HepG2 (cell line): Measurements from ENCODE around the gene GPR25. TPM values are rescaled to one million over a fixed set of nuclear protein-coding genes. Genes with fewer than 3 reads are reported as not detected.

Experiments
- GLI4 ChIP-seq: sonication (generic); formaldehyde crosslinking; IDR thresholded peaks from 2 replicates; pipeline ENCODE4 v1.5.1; 2020; ENCODE audit warnings: missing genetic modification reagents, mild to moderate bottlenecking, moderate library complexity, borderline replicate concordance
- HDAC6 ChIP-seq: fragments of 200-600 bp; sonication (generic); IDR thresholded peaks from 2 replicates; pipeline ENCODE4 v1.7.0; 2017; ENCODE audit warnings: mild to moderate bottlenecking, antibody characterized with exemption, low read length, low read depth
- HES4 ChIP-seq: sonication (generic); formaldehyde crosslinking; IDR thresholded peaks from 2 replicates; pipeline ENCODE4 v1.9.0; 2021; ENCODE audit warnings: mild to moderate bottlenecking, missing genetic modification reagents, borderline replicate concordance
- KLF11 ChIP-seq: IDR thresholded peaks from 2 replicates; pipeline ENCODE4 v1.6.1; 2016; ENCODE audit warnings: missing compliant biosample characterization
- TEAD3 ChIP-seq: optimal IDR thresholded peaks from 2 replicates; pipeline ENCODE3; 2016; ENCODE audit warnings: borderline replicate concordance
- U2AF1 ChIP-seq: fragments of 200-400 bp; formaldehyde crosslinking; optimal IDR thresholded peaks from 2 replicates; pipeline ENCODE3; 2017; ENCODE audit warnings: mild to moderate bottlenecking, low read depth, low read length
- ZFY ChIP-seq: sonication (generic); formaldehyde crosslinking; IDR thresholded peaks from 2 replicates; pipeline ENCODE4 v1.4.0; 2020; ENCODE audit warnings: missing genetic modification reagents
- ZNF430 ChIP-seq: sonication (generic); formaldehyde crosslinking; IDR thresholded peaks from 2 replicates; pipeline ENCODE4 v1.9.0; 2021; ENCODE audit warnings: mild to moderate bottlenecking, missing genetic modification reagents
- polyA plus RNA-seq, 8 experiments: library from polyadenylated mRNA; depleted of rRNA in 3 of 8; stranded (reverse) in 7 of 8; unstranded in 1 of 8; fragments of >200 nt; fragmentation: Illumina TruSeq in 4 of 8; extraction: Trizol in 4 of 8; gene quantifications; 2 replicates each; pipeline versions ENCODE4 v1.2.1 to v1.2.3, GENCODE V29; 2011 to 2016; ENCODE audit warnings: low read depth in 4 of 8, missing spikeins in 1 of 8, mixed read lengths in 1 of 8; ENCODE audit not compliant: insufficient read depth in 1 of 8
- total RNA-seq, 5 experiments: library from RNA; depleted of rRNA; stranded (reverse); fragments of >200 nt; fragmentation: Illumina TruSeq; extraction: Trizol; gene quantifications; 2 replicates each; pipeline ENCODE4 v1.2.3, GENCODE V29; 2016; ENCODE audit warnings: low read depth in 1 of 5
- TF ChIP-seq, protein P1 (sequence below): sonication (generic); formaldehyde crosslinking; IDR thresholded peaks from 2 replicates; pipeline ENCODE4 v1.4.0; 2020; ENCODE audit warnings: missing genetic modification reagents
- TF ChIP-seq, protein P2 (sequence below): sonication (generic); formaldehyde crosslinking; IDR thresholded peaks from 2 replicates; pipeline ENCODE4 v1.4.0; 2020; ENCODE audit warnings: mild to moderate bottlenecking, missing genetic modification reagents
- TF ChIP-seq, protein P3 (sequence below): fragments of 450-650 bp; IDR thresholded peaks from 2 replicates; pipeline ENCODE4 v1.6.1; 2017; ENCODE audit warnings: mild to moderate bottlenecking
- TF ChIP-seq, protein P4 (sequence below): IDR thresholded peaks from 2 replicates; pipeline ENCODE4 v1.6.1; 2016; ENCODE audit warnings: missing compliant biosample characterization, missing genetic modification reagents, borderline replicate concordance
- TF ChIP-seq, protein P5 (sequence below): sonication (generic); formaldehyde crosslinking; IDR thresholded peaks from 2 replicates; pipeline ENCODE4 v1.5.1; 2020; ENCODE audit warnings: missing genetic modification reagents, mild to moderate bottlenecking, borderline replicate concordance
- TF ChIP-seq, protein P6 (sequence below), 2 experiments: sonication (generic) in 1 of 2; formaldehyde crosslinking in 1 of 2; IDR thresholded peaks; 2 replicates each; pipeline versions ENCODE4 v1.4.0 to v1.6.1; 2016 to 2020; ENCODE audit warnings: borderline replicate concordance in 1 of 2, low read depth in 1 of 2, mild to moderate bottlenecking in 1 of 2, missing genetic modification reagents in 1 of 2

The GPR25 gene
- total and polyA plus RNA-seq, 2 of the 13 experiments (the other 11 are each of a cell fraction or from before 2014, with no cell fraction given), result not detected

DNA sequence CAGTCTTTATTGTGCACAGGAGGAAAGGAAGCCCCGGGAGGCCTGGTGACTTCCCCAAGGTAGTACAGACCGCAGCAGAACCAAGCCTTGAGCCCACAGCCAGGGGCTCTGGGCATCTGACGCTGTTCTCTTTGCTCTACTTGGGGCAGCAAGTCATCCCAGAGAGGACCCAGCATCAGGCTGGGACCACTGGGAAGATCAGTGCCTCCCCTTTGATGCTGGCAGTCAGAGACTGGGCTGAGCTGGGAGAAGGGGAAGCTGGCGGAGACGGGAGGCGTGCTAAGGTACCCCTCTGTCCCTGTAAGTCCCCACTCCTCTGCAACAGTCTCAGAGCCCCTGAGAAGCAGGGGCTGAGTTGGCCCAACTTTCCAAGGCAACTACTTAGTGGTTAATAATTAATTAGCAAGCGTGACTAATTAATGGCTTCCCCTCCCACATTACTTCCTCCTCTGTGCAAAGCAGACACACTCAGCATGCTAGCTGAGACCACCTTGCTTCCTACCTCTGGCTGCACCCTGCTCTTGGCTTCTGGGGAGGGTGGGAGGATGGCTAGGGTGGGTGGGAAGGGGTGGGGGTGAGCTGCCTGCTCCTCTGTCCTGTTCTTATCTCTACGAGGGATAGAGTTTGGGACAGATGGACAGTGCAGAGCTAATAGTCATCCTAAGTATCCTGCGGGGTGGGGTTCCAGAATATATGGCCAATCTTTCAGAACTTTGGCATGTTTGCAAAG lies 23.2 kb downstream of the GPR25 start (continued):
- TF ChIP-seq, protein P1, sequence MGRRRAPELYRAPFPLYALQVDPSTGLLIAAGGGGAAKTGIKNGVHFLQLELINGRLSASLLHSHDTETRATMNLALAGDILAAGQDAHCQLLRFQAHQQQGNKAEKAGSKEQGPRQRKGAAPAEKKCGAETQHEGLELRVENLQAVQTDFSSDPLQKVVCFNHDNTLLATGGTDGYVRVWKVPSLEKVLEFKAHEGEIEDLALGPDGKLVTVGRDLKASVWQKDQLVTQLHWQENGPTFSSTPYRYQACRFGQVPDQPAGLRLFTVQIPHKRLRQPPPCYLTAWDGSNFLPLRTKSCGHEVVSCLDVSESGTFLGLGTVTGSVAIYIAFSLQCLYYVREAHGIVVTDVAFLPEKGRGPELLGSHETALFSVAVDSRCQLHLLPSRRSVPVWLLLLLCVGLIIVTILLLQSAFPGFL (CRISPR knock-in tag), result no peak
- TF ChIP-seq HDAC6 (no peak), ZFY (0 out of 2 replicates have a peak, but pooled peaks have one; percentile 2), U2AF1 (no peak), ZNF430 (CRISPR knock-in tag) (no peak), KLF11 (CRISPR knock-in tag) (no peak), TEAD3 (CRISPR knock-in tag) (no peak), HES4 (CRISPR knock-in tag) (no peak), GLI4 (CRISPR knock-in tag) (no peak)
- TF ChIP-seq, protein P2, sequence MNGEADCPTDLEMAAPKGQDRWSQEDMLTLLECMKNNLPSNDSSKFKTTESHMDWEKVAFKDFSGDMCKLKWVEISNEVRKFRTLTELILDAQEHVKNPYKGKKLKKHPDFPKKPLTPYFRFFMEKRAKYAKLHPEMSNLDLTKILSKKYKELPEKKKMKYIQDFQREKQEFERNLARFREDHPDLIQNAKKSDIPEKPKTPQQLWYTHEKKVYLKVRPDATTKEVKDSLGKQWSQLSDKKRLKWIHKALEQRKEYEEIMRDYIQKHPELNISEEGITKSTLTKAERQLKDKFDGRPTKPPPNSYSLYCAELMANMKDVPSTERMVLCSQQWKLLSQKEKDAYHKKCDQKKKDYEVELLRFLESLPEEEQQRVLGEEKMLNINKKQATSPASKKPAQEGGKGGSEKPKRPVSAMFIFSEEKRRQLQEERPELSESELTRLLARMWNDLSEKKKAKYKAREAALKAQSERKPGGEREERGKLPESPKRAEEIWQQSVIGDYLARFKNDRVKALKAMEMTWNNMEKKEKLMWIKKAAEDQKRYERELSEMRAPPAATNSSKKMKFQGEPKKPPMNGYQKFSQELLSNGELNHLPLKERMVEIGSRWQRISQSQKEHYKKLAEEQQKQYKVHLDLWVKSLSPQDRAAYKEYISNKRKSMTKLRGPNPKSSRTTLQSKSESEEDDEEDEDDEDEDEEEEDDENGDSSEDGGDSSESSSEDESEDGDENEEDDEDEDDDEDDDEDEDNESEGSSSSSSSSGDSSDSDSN, result 0 out of 2 replicates have a peak, but pooled peaks have one; percentile 9
- TF ChIP-seq, protein P3, sequence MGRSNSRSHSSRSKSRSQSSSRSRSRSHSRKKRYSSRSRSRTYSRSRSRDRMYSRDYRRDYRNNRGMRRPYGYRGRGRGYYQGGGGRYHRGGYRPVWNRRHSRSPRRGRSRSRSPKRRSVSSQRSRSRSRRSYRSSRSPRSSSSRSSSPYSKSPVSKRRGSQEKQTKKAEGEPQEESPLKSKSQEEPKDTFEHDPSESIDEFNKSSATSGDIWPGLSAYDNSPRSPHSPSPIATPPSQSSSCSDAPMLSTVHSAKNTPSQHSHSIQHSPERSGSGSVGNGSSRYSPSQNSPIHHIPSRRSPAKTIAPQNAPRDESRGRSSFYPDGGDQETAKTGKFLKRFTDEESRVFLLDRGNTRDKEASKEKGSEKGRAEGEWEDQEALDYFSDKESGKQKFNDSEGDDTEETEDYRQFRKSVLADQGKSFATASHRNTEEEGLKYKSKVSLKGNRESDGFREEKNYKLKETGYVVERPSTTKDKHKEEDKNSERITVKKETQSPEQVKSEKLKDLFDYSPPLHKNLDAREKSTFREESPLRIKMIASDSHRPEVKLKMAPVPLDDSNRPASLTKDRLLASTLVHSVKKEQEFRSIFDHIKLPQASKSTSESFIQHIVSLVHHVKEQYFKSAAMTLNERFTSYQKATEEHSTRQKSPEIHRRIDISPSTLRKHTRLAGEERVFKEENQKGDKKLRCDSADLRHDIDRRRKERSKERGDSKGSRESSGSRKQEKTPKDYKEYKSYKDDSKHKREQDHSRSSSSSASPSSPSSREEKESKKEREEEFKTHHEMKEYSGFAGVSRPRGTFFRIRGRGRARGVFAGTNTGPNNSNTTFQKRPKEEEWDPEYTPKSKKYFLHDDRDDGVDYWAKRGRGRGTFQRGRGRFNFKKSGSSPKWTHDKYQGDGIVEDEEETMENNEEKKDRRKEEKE, result no peak
- TF ChIP-seq, protein P4, sequence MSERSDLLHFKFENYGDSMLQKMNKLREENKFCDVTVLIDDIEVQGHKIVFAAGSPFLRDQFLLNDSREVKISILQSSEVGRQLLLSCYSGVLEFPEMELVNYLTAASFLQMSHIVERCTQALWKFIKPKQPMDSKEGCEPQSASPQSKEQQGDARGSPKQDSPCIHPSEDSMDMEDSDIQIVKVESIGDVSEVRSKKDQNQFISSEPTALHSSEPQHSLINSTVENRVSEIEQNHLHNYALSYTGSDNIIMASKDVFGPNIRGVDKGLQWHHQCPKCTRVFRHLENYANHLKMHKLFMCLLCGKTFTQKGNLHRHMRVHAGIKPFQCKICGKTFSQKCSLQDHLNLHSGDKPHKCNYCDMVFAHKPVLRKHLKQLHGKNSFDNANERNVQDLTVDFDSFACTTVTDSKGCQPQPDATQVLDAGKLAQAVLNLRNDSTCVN (CRISPR knock-in tag), result no peak
- TF ChIP-seq, protein P5, sequence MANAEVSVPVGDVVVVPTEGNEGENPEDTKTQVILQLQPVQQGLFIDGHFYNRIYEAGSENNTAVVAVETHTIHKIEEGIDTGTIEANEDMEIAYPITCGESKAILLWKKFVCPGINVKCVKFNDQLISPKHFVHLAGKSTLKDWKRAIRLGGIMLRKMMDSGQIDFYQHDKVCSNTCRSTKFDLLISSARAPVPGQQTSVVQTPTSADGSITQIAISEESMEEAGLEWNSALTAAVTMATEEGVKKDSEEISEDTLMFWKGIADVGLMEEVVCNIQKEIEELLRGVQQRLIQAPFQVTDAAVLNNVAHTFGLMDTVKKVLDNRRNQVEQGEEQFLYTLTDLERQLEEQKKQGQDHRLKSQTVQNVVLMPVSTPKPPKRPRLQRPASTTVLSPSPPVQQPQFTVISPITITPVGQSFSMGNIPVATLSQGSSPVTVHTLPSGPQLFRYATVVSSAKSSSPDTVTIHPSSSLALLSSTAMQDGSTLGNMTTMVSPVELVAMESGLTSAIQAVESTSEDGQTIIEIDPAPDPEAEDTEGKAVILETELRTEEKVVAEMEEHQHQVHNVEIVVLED (CRISPR knock-in tag), result no peak
- TF ChIP-seq, protein P6, sequence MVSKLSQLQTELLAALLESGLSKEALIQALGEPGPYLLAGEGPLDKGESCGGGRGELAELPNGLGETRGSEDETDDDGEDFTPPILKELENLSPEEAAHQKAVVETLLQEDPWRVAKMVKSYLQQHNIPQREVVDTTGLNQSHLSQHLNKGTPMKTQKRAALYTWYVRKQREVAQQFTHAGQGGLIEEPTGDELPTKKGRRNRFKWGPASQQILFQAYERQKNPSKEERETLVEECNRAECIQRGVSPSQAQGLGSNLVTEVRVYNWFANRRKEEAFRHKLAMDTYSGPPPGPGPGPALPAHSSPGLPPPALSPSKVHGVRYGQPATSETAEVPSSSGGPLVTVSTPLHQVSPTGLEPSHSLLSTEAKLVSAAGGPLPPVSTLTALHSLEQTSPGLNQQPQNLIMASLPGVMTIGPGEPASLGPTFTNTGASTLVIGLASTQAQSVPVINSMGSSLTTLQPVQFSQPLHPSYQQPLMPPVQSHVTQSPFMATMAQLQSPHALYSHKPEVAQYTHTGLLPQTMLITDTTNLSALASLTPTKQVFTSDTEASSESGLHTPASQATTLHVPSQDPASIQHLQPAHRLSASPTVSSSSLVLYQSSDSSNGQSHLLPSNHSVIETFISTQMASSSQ (IDR thresholded peaks at IDR 0.05; ENCODE audit: low read depth), result peak; percentile 87
- TF ChIP-seq, protein P6 (CRISPR knock-in tag; IDR thresholded peaks at IDR 0.05; ENCODE audit: borderline replicate concordance), result peak; percentile 72
